Neural cell (in vitro differentiated cells): ENCODE data around the gene MOB2. TPM values are rescaled to one million over a fixed set of nuclear protein-coding genes. Genes with fewer than 3 reads are reported as not detected.
"Not testable (repeated sequence)": the region's sequence is repeated elsewhere in the genome, so short reads cannot be mapped to it uniquely, and the experiment has no call there.

ENCODE experiments used
- H2AFZ ChIP-seq: fragments of 200-600, 300-800 bp; sonication (generic), shearing (Covaris generic); 2 replicates; pipeline ENCODE4 v1.6.0; 2014; ENCODE audit warnings: low read depth, mild to moderate bottlenecking, antibody characterized with exemption, low read length, moderate library complexity
- H3F3A ChIP-seq: fragments of 200-600 bp; shearing (Covaris generic); 2 replicates; pipeline ENCODE4 v1.6.1; 2016; ENCODE audit warnings: mild to moderate bottlenecking, moderate library complexity, mixed read lengths, antibody characterized with exemption, low read length; ENCODE audit not compliant: insufficient read depth, poor library complexity, severe bottlenecking
- H3K27ac ChIP-seq: fragments of 200-600, 300-800 bp; sonication (generic), shearing (Covaris generic); 2 replicates; pipeline ENCODE4 v1.5.1; 2014; ENCODE audit warnings: mild to moderate bottlenecking, low read length, moderate library complexity
- H3K27me3 ChIP-seq: fragments of 300-800, 200-600 bp; sonication (generic), shearing (Covaris generic); 2 replicates; pipeline ENCODE4 v1.6.0; 2014; ENCODE audit warnings: mild to moderate bottlenecking, low read depth, low read length, moderate library complexity; ENCODE audit not compliant: insufficient read depth
- H3K36me3 ChIP-seq: fragments of 300-800, 200-600 bp; sonication (generic), shearing (Covaris generic); 2 replicates; pipeline ENCODE4 v1.5.1; 2014; ENCODE audit warnings: mild to moderate bottlenecking, antibody characterized with exemption, low read length, moderate library complexity; ENCODE audit not compliant: insufficient read depth
- H3K4me2 ChIP-seq: fragments of 300-800, 200-600 bp; sonication (generic), shearing (Covaris generic); 2 replicates; pipeline ENCODE4 v1.6.0; 2014; ENCODE audit warnings: mild to moderate bottlenecking, low read length
- H3K4me3 ChIP-seq: fragments of 300-800, 200-600 bp; sonication (generic), shearing (Covaris generic); 2 replicates; pipeline ENCODE4 v1.5.1; 2014; ENCODE audit warnings: mild to moderate bottlenecking, low read length, moderate library complexity
- H3K79me2 ChIP-seq: fragments of 200-600 bp; shearing (Covaris generic); replicated peaks from 2 replicates; pipeline ENCODE4 v1.6.0; 2014; ENCODE audit warnings: mild to moderate bottlenecking, low read length, moderate library complexity; ENCODE audit not compliant: insufficient read depth
- H3K9ac ChIP-seq: fragments of 300-800, 200-600 bp; sonication (generic), shearing (Covaris generic); 2 replicates; pipeline ENCODE4 v1.6.1; 2016; ENCODE audit warnings: mild to moderate bottlenecking, low read length, mixed read lengths
- H3K9me2 ChIP-seq: fragments of 200-600 bp; shearing (Covaris generic); 2 replicates; pipeline ENCODE4 v1.6.1; 2016; ENCODE audit warnings: mild to moderate bottlenecking, low read length, mixed read lengths; ENCODE audit not compliant: insufficient read depth
- H3K9me3 ChIP-seq: fragments of 200-600, 300-800 bp; sonication (generic), shearing (Covaris generic); 2 replicates; pipeline ENCODE4 v1.6.1; 2016; ENCODE audit warnings: mild to moderate bottlenecking, mixed run types, low read length, moderate library complexity, mixed read lengths
- H4K20me1 ChIP-seq: fragments of 200-600 bp; shearing (Covaris generic); 2 replicates; pipeline ENCODE4 v1.6.1; 2016; ENCODE audit warnings: mild to moderate bottlenecking, mixed run types; ENCODE audit not compliant: insufficient read depth
- CTCF ChIP-seq: fragments of 450-650 bp; IDR thresholded peaks from 2 replicates; pipeline ENCODE4 v1.5.1; 2014; ENCODE audit warnings: antibody characterized with exemption, mild to moderate bottlenecking, moderate library complexity; ENCODE audit not compliant: poor library complexity, severe bottlenecking
- EP300 ChIP-seq: fragments of 450-650 bp; conservative IDR thresholded peaks from 2 replicates; pipeline ENCODE4 v1.6.1; 2014; ENCODE audit warnings: antibody characterized with exemption, mild to moderate bottlenecking, moderate library complexity; ENCODE audit not compliant: poor library complexity, severe bottlenecking
- EZH2 ChIP-seq: fragments of 200-600, 300-800 bp; shearing (Covaris generic), sonication (generic); IDR thresholded peaks from 2 replicates; pipeline ENCODE4 v1.6.1; 2014; ENCODE audit warnings: antibody characterized with exemption, low read length, borderline replicate concordance, mild to moderate bottlenecking; ENCODE audit not compliant: insufficient read depth, poor library complexity, severe bottlenecking
- MXI1 ChIP-seq: fragments of 450-650 bp; conservative IDR thresholded peaks from 2 replicates; pipeline ENCODE4 v1.6.1; 2014; ENCODE audit warnings: antibody characterized with exemption, mild to moderate bottlenecking; ENCODE audit not compliant: poor library complexity, severe bottlenecking
- POLR2AphosphoS5 ChIP-seq: IDR thresholded peaks from 2 replicates; pipeline ENCODE4 v1.6.1; 2012
- RAD21 ChIP-seq: fragments of 450-650 bp; conservative IDR thresholded peaks from 2 replicates; pipeline ENCODE4 v1.6.1; 2014; ENCODE audit warnings: antibody characterized with exemption, mild to moderate bottlenecking, moderate library complexity
- REST ChIP-seq: IDR thresholded peaks from 2 replicates; pipeline ENCODE4 v1.6.1; 2012; ENCODE audit warnings: borderline replicate concordance
- SMC3 ChIP-seq: fragments of 450-650 bp; conservative IDR thresholded peaks from 2 replicates; pipeline ENCODE4 v1.6.1; 2014; ENCODE audit warnings: antibody characterized with exemption, mild to moderate bottlenecking, moderate library complexity; ENCODE audit not compliant: poor library complexity
- TAF1 ChIP-seq: IDR thresholded peaks from 2 replicates; pipeline ENCODE4 v1.6.1; 2012; ENCODE audit warnings: low read depth
- polyA plus RNA-seq: library from polyadenylated mRNA; depleted of rRNA; stranded (reverse); fragments of >200 nt; gene quantifications from 2 replicates; pipeline ENCODE4 v1.2.3, GENCODE V29; 2014

Gene MOB2
- polyA plus RNA-seq, 1 donor from 2014 or later = 33.2 TPM

GRCh38 chr11:1436468-1437039 lies 50.0 kb downstream of the MOB2 start:
- Histone ChIP-seq H3K36me3 (no peaks in the 10 kb centered on the region), H3K9ac (no peak overlapping the region), H3K9me2 (no peaks in the 10 kb centered on the region), H3K27ac (no peak overlapping the region), H2AFZ (no peak overlapping the region), H3K4me2 (no peak overlapping the region), H3F3A (no peaks in the 10 kb centered on the region), H3K9me3 (no peaks in the 10 kb centered on the region), H4K20me1 (peaks cover 4% of the 10 kb centered on the region), H3K27me3 (no peaks in the 10 kb centered on the region), H3K79me2 (no peaks in the 10 kb centered on the region), H3K4me3 (no peak overlapping the region)
- TF ChIP-seq EZH2 (no peak), TAF1 (no peak), MXI1 (no peak), EP300 (no peak), CTCF (no peak), REST (no peak), RAD21 (no peak), POLR2AphosphoS5 (no peak), SMC3 (no peak)

GRCh38 chr11:1435820-1436467 lies 50.6 kb downstream of the MOB2 start:
- TF ChIP-seq SMC3 (no peak), CTCF (no peak), RAD21 (no peak), TAF1 (no peak), MXI1 (no peak), REST (no peak), EZH2 (no peak), POLR2AphosphoS5 (no peak), EP300 (no peak)
- Histone ChIP-seq H3K9ac (no peak overlapping the region), H3K27me3 (no peaks in the 10 kb centered on the region), H3K79me2 (no peaks in the 10 kb centered on the region), H3K4me2 (no peak overlapping the region), H3K9me3 (no peaks in the 10 kb centered on the region), H4K20me1 (peaks cover 4% of the 10 kb centered on the region), H3K4me3 (no peak overlapping the region), H2AFZ (no peak overlapping the region), H3K9me2 (no peaks in the 10 kb centered on the region), H3K36me3 (no peaks in the 10 kb centered on the region), H3F3A (no peaks in the 10 kb centered on the region), H3K27ac (no peak overlapping the region)

GRCh38 chr11:1435479-1435819 lies 51.1 kb downstream of the MOB2 start:
- H3K27ac ChIP-seq, H3K4me2 ChIP-seq: not testable (repeated sequence)

More at GRCh38 chr11:1435479-1435819, 51.1 kb downstream of the MOB2 start:
- not testable (repeated sequence) for H3K27me3 ChIP-seq, H3K9me2 ChIP-seq, H3K9me3 ChIP-seq, H3K79me2 ChIP-seq, H3K9ac ChIP-seq, H2AFZ ChIP-seq, H3K36me3 ChIP-seq, H3F3A ChIP-seq, H3K4me3 ChIP-seq, H4K20me1 ChIP-seq
